ENCODE data around the gene DAAM2. TPM values are rescaled to one million over a fixed set of nuclear protein-coding genes. Genes with fewer than 3 reads are reported as not detected.

Gene DAAM2
- total and polyA plus RNA-seq, 2 donors (not counting 1 experiment from before 2014, with no cell fraction given): 41.5 to 48.2 TPM

DNA sequence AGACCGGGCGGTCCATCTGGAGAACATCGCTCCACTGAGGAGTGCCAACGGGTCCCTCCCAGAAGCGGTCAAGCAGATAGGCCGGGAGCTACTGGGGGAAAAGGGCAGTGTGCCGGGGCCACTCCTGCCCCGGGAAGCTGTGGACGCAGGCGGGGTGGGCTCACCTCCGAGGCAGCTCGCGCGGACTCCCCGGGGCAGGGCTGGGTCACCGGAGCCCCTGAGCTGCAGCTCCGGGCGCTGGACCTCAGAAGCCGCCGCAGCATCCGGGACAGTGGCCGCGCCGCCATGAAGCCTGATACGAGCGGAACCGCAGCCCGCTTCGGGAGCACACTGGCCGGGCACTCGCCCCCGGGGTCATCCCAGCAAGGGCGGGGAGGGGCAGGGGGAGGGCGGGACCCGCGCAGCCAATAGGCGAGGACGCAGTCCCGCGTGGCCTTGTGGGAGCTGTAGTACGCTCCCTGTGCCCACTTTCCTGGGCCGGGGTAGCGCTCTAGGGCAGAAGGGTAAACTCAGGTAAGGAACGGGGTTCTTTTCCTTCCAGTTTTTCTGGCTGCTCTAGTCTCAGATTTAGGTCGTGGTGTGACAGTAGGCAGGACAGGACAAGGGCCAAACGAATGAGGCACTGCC is 142.1 kb downstream of the DAAM2 start, which contains the start of gene MOCS1:
TSS of gene MOCS1 (minus strand) at position 332 of the 627 bp plus-strand sequence. CDS start at position 287, 45 bp downstream.
- H4K20me1 ChIP-seq (ENCODE audit: control insufficient read depth, extremely low read depth, insufficient read depth, low read length): no peaks in the 10 kb centered on the region
- H3K27ac ChIP-seq (ENCODE audit: insufficient read depth, low read length): no peak within 1 kb of the TSS
- no peaks in the 10 kb centered on the region for H3K36me3 ChIP-seq (ENCODE audit: control insufficient read depth, insufficient read depth, low read length)
- peak within 1 kb of the TSS; percentile 96 for H3K4me2 ChIP-seq (ENCODE audit: extremely low read depth, insufficient read depth, low read length)
- peak within 1 kb of the TSS; percentile 81 for H2AFZ ChIP-seq (ENCODE audit: low read length)
- H3K79me2 ChIP-seq (ENCODE audit: control insufficient read depth, insufficient read depth, low read length): peaks cover 2% of the 10 kb centered on the region
- peaks cover 8% of the 10 kb centered on the region for H3K4me1 ChIP-seq (ENCODE audit: control insufficient read depth, extremely low read depth, insufficient read depth, low read length)
- peak within 1 kb of the TSS; percentile 68 for H3K9ac ChIP-seq (ENCODE audit: insufficient read depth, low read length)
- H3K4me3 ChIP-seq (replicated peaks in 1 of 4; ENCODE audit: control extremely low read depth in 1 of 4, insufficient read depth in 1 of 4, low read depth in 3 of 4, low read length in 4 of 4): peak within 1 kb of the TSS; percentile 70 to 88 (median 84)
- no peaks in the 10 kb centered on the region for H3K9me3 ChIP-seq (ENCODE audit: control insufficient read depth, insufficient read depth, low read depth, low read length)
- peak; percentile 61 to 75 for DNase-seq (ENCODE audit: low read depth in 2 of 2)
- no peaks in the 10 kb centered on the region for H3K27me3 ChIP-seq (ENCODE audit: control insufficient read depth, insufficient read depth, low read length)
- TF ChIP-seq EZH2 (IDR thresholded peaks at IDR 0.05; ENCODE audit: low read length, missing control alignments): no peak
- no peak for TF ChIP-seq CTCF (conservative IDR thresholded peaks at IDR 0.05 in 1 of 2, IDR thresholded peaks at IDR 0.05 in 1 of 2; ENCODE audit: low read depth in 1 of 2, low read length in 2 of 2)

DNA sequence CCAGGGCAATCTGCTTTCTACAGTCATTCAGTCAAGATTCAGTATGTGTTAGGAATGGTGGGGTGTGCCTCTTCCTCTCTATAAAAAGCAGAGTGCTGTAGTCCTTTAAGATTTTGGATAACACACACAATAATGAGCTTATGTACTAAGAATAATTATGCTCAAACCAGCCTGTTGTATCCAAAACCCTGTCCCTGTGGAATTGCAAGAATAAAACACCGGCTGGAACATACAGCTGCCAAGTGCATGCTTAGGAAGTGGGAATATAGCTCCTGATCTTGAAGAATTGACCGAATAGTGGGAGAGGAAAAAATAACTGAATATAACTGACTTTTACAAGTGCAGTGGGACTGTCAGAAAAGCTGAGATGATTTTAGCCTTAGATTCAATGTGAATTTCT is 143.1 kb downstream of the DAAM2 start:
- no peak for DNase-seq (ENCODE audit: low read depth in 2 of 2)
- TF ChIP-seq CTCF (conservative IDR thresholded peaks at IDR 0.05 in 1 of 2, IDR thresholded peaks at IDR 0.05 in 1 of 2; ENCODE audit: low read depth in 1 of 2, low read length in 2 of 2): no peak
- no peak for TF ChIP-seq EZH2 (IDR thresholded peaks at IDR 0.05; ENCODE audit: low read length, missing control alignments)
- H3K4me3 ChIP-seq (replicated peaks in 1 of 4; ENCODE audit: control extremely low read depth in 1 of 4, insufficient read depth in 1 of 4, low read depth in 3 of 4, low read length in 4 of 4): no peak overlapping the region
- no peak overlapping the region for H3K9ac ChIP-seq (ENCODE audit: insufficient read depth, low read length)
- H3K9me3 ChIP-seq (ENCODE audit: control insufficient read depth, insufficient read depth, low read depth, low read length): no peaks in the 10 kb centered on the region
- peaks cover 8% of the 10 kb centered on the region for H3K4me1 ChIP-seq (ENCODE audit: control insufficient read depth, extremely low read depth, insufficient read depth, low read length)
- H3K79me2 ChIP-seq (ENCODE audit: control insufficient read depth, insufficient read depth, low read length): peaks cover 2% of the 10 kb centered on the region
- no peaks in the 10 kb centered on the region for H4K20me1 ChIP-seq (ENCODE audit: control insufficient read depth, extremely low read depth, insufficient read depth, low read length)
- H3K36me3 ChIP-seq (ENCODE audit: control insufficient read depth, insufficient read depth, low read length): no peaks in the 10 kb centered on the region
- no peak overlapping the region for H2AFZ ChIP-seq (ENCODE audit: low read length)
- H3K27me3 ChIP-seq (ENCODE audit: control insufficient read depth, insufficient read depth, low read length): no peaks in the 10 kb centered on the region
- no peak overlapping the region for H3K27ac ChIP-seq (ENCODE audit: insufficient read depth, low read length)
- no peak overlapping the region for H3K4me2 ChIP-seq (ENCODE audit: extremely low read depth, insufficient read depth, low read length)

GRCh38 chr6:39936857-39937256 is 144.7 kb downstream of the DAAM2 start:
- Histone ChIP-seq H3K4me3 (replicated peaks in 1 of 4; ENCODE audit: control extremely low read depth in 1 of 4, insufficient read depth in 1 of 4, low read depth in 3 of 4, low read length in 4 of 4) (no peak overlapping the region), H3K27me3 (ENCODE audit: control insufficient read depth, insufficient read depth, low read length) (no peaks in the 10 kb centered on the region), H3K27ac (ENCODE audit: insufficient read depth, low read length) (no peak overlapping the region)

More at GRCh38 chr6:39936857-39937256, 144.7 kb downstream of the DAAM2 start:
- H3K9ac ChIP-seq (ENCODE audit: insufficient read depth, low read length): no peak overlapping the region
- TF ChIP-seq CTCF (conservative IDR thresholded peaks at IDR 0.05 in 1 of 2, IDR thresholded peaks at IDR 0.05 in 1 of 2; ENCODE audit: low read depth in 1 of 2, low read length in 2 of 2) (no peak), EZH2 (IDR thresholded peaks at IDR 0.05; ENCODE audit: low read length, missing control alignments) (no peak)
- no peaks in the 10 kb centered on the region for H3K36me3 ChIP-seq (ENCODE audit: control insufficient read depth, insufficient read depth, low read length)
- DNase-seq (ENCODE audit: low read depth in 2 of 2): no peak
- no peak overlapping the region for H3K4me2 ChIP-seq (ENCODE audit: extremely low read depth, insufficient read depth, low read length)
- H4K20me1 ChIP-seq (ENCODE audit: control insufficient read depth, extremely low read depth, insufficient read depth, low read length): no peaks in the 10 kb centered on the region
- H2AFZ ChIP-seq (ENCODE audit: low read length): no peak overlapping the region
- H3K4me1 ChIP-seq (ENCODE audit: control insufficient read depth, extremely low read depth, insufficient read depth, low read length): peaks cover 6% of the 10 kb centered on the region
- no peaks in the 10 kb centered on the region for H3K9me3 ChIP-seq (ENCODE audit: control insufficient read depth, insufficient read depth, low read depth, low read length)
- H3K79me2 ChIP-seq (ENCODE audit: control insufficient read depth, insufficient read depth, low read length): peaks cover 2% of the 10 kb centered on the region
